Caco-2 (cell line): ENCODE measurements around the gene DUSP23. TPM values are rescaled to one million over a fixed set of nuclear protein-coding genes. Genes with fewer than 3 reads are reported as not detected.
A peak's percentile ranks its signal among the peaks of the same experiment; 100 is the strongest.

Source experiments
- BruUV-seq: library from RNA; stranded (reverse); fragments of 400-500 nt; replicated peaks from 2 replicates; lab custom pipeline; 2021; lab: Mats Ljungman, UMichigan
- CTCF ChIA-PET: fragments of 300-600 bp; sonication (Branson Sonifier 250); formaldehyde crosslinking; loops from one replicate; lab custom pipeline; 2022; ENCODE audit warnings: antibody characterized with exemption; lab: Charles Lee
- POLR2A ChIA-PET: fragments of 300-600 bp; sonication (Branson Sonifier 250); formaldehyde crosslinking; loops from one replicate; lab custom pipeline; 2022; ENCODE audit warnings: antibody characterized with exemption; lab: Charles Lee
- DNase-seq, 2 experiments: peaks; one replicate each; pipeline versions ENCODE4 v3.0.0 to v3.0.0-alpha.2; 2020 to 2022
- H3K27me3 ChIP-seq: replicated peaks from 2 replicates; pipeline ENCODE4 v1.6.0; 2011; ENCODE audit warnings: low read length; ENCODE audit not compliant: control insufficient read depth, insufficient read depth
- H3K36me3 ChIP-seq: 2 replicates; pipeline ENCODE4 v1.5.1; 2011; ENCODE audit warnings: low read length; ENCODE audit not compliant: control insufficient read depth, insufficient read depth
- H3K4me1 ChIP-seq: fragments of 250-450 bp; sonication (Bioruptor Pico); 2 replicates; pipeline ENCODE4 v1.5.1; 2020; ENCODE audit warnings: mild to moderate bottlenecking
- H3K4me3 ChIP-seq: 2 replicates; pipeline ENCODE4 v1.5.1; 2011; ENCODE audit warnings: low read depth, mild to moderate bottlenecking, control low read depth, low read length
- H3K9me3 ChIP-seq: fragments of 250-450 bp; sonication (Bioruptor Pico); 2 replicates; pipeline ENCODE4 v1.5.1; 2020; ENCODE audit warnings: mild to moderate bottlenecking, moderate library complexity
- H3K27ac Mint-ChIP-seq: one replicate; pipeline ENCODE4 v1.8.0; 2022; ENCODE audit warnings: mixed read lengths; ENCODE audit not compliant: unreplicated experiment
- H3K27me3 Mint-ChIP-seq: one replicate; pipeline ENCODE4 v1.8.0; 2022; ENCODE audit warnings: mixed read lengths; ENCODE audit not compliant: insufficient read depth, unreplicated experiment
- H3K36me3 Mint-ChIP-seq: one replicate; pipeline ENCODE4 v1.8.0; 2022; ENCODE audit warnings: mild to moderate bottlenecking, mixed read lengths; ENCODE audit not compliant: insufficient read depth, unreplicated experiment
- H3K4me1 Mint-ChIP-seq: one replicate; pipeline ENCODE4 v1.8.0; 2022; ENCODE audit warnings: low read depth, mixed read lengths; ENCODE audit not compliant: unreplicated experiment
- H3K4me3 Mint-ChIP-seq: one replicate; pipeline ENCODE4 v1.8.0; 2022; ENCODE audit warnings: mild to moderate bottlenecking, moderate library complexity, mixed read lengths; ENCODE audit not compliant: unreplicated experiment
- H3K9me3 Mint-ChIP-seq: one replicate; pipeline ENCODE4 v1.8.0; 2022; ENCODE audit warnings: mixed read lengths; ENCODE audit not compliant: unreplicated experiment
- CTCF ChIP-seq, 2 experiments: fragments of 200-600 bp in 1 of 2; IDR thresholded peaks; 1 replicate in 1 of 2; 2 replicates in 1 of 2; pipeline versions ENCODE4 v1.5.1 to v1.8.0; 2011 to 2022; ENCODE audit warnings: antibody characterized with exemption in 1 of 2, control low read depth in 1 of 2, inconsistent platforms in 1 of 2, low read depth in 1 of 2, low read length in 1 of 2, mild to moderate bottlenecking in 1 of 2, moderate library complexity in 1 of 2; ENCODE audit not compliant: insufficient read depth in 1 of 2, severe bottlenecking in 1 of 2, unreplicated experiment in 1 of 2
- intact Hi-C: fragments of 100-400 bp; cut with micrococcal nuclease; formaldehyde crosslinking; loops from one replicate; pipeline ENCODE4 v1.10.0; 2022; ENCODE audit not compliant: unreplicated experiment
- total RNA-seq: library from RNA; stranded (reverse); gene quantifications from 2 replicates; pipeline ENCODE4 v1.2.3, GENCODE V29; 2022

Gene DUSP23
- total RNA-seq, 1 experiment from 2014 or later: 44.5 TPM

DNA sequence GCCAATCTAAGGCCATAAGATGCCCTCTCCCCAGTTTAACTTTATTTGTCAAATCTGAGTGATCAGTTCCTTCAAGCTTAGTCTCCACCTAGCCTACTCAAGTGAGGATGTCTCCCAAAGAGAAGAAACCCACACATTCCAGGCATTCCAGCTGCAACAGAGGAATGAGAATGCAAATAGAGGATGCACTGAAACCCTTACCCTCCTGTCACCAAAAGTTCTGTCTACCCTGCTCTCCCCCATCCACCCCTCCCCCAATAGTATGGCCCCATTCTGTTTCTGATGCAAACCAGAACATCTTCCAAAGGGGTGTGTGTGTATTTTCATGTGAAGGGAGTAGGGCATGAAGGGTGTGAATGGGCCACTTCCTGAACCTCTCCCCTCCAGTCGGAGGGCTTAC, 3.0 kb downstream of the DUSP23 start:
- no peaks in the 10 kb centered on the region for H3K9me3 Mint-ChIP-seq
- peaks cover 31% of the 10 kb centered on the region for H3K4me1 Mint-ChIP-seq
- peak overlapping the region; percentile 37 for H3K27ac Mint-ChIP-seq
- H3K36me3 ChIP-seq: no peaks in the 10 kb centered on the region
- no peaks in the 10 kb centered on the region for H3K9me3 ChIP-seq
- TF ChIP-seq CTCF (IDR thresholded peaks at IDR 0.05; ENCODE audit: insufficient read depth in 1 of 2, low read depth in 1 of 2, low read length in 1 of 2, severe bottlenecking in 1 of 2, unreplicated experiment in 1 of 2): no peak
- no peaks in the 10 kb centered on the region for H3K27me3 ChIP-seq
- CTCF ChIA-PET: no interaction called here
- peaks cover 23% of the 10 kb centered on the region for H3K4me1 ChIP-seq
- DNase-seq: peak in 1 of 2 experiments; percentile 53
- POLR2A ChIA-PET: no interaction called here
- H3K36me3 Mint-ChIP-seq: peaks cover 7% of the 10 kb centered on the region
- no TSS peak for BruUV-seq
- intact Hi-C loops: loop anchor here (5.0 kb wide), 1 partner anchor 606 kb away; no protein-coding TSS in a partner anchor
- H3K4me3 ChIP-seq: no peak overlapping the region
- no peaks in the 10 kb centered on the region for H3K27me3 Mint-ChIP-seq
- no peak overlapping the region for H3K4me3 Mint-ChIP-seq

DNA sequence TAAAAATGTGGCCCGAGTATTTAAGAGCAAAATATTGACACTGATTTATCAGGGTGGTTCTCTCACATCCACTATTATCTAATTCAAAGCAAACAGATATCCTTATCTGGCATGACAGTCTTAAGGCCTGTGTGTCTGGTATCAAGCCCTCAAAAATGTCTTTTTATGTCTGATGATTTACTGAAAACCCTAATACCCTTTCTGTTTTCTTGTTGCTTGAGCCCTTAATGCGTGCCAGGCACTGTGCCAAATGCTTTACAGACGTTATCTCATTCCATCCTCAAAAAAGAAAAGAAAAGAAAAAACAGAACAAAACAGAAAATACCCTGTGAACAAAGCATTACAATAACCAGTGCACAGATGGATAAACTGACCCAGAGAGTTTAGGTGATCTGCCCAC, 5.7 kb downstream of the DUSP23 start:
- peaks cover 7% of the 10 kb centered on the region for H3K36me3 Mint-ChIP-seq
- no peak for TF ChIP-seq CTCF (IDR thresholded peaks at IDR 0.05; ENCODE audit: insufficient read depth in 1 of 2, low read depth in 1 of 2, low read length in 1 of 2, severe bottlenecking in 1 of 2, unreplicated experiment in 1 of 2)
- Histone ChIP-seq H3K4me3 (no peak overlapping the region), H3K36me3 (no peaks in the 10 kb centered on the region), H3K27me3 (no peaks in the 10 kb centered on the region), H3K9me3 (no peaks in the 10 kb centered on the region), H3K4me1 (peaks cover 33% of the 10 kb centered on the region)
- no peaks in the 10 kb centered on the region for H3K27me3 Mint-ChIP-seq
- POLR2A ChIA-PET: no interaction called here
- no TSS peak for BruUV-seq
- intact Hi-C loops: no loop called here
- no peak for DNase-seq
- no peak overlapping the region for H3K27ac Mint-ChIP-seq
- CTCF ChIA-PET: interaction anchor here (0.8 to 1.0 kb wide), 2 partner anchors 12 to 221 kb away, joined by 3 to 5 read pairs; no protein-coding TSS in a partner anchor
- H3K4me1 Mint-ChIP-seq: peaks cover 47% of the 10 kb centered on the region
- no peaks in the 10 kb centered on the region for H3K9me3 Mint-ChIP-seq
- no peak overlapping the region for H3K4me3 Mint-ChIP-seq

- peaks cover 7% of the 10 kb centered on the region for H3K36me3 Mint-ChIP-seq
- TF ChIP-seq CTCF (IDR thresholded peaks at IDR 0.05; ENCODE audit: insufficient read depth in 1 of 2, low read depth in 1 of 2, low read length in 1 of 2, severe bottlenecking in 1 of 2, unreplicated experiment in 1 of 2): no peak
- Histone ChIP-seq H3K36me3 (no peaks in the 10 kb centered on the region), H3K27me3 (no peaks in the 10 kb centered on the region), H3K4me3 (no peak overlapping the region), H3K9me3 (no peaks in the 10 kb centered on the region), H3K4me1 (peaks cover 33% of the 10 kb centered on the region)
- no TSS peak for BruUV-seq
- no peaks in the 10 kb centered on the region for H3K27me3 Mint-ChIP-seq
- no peak overlapping the region for H3K27ac Mint-ChIP-seq
- H3K4me1 Mint-ChIP-seq: peaks cover 47% of the 10 kb centered on the region
- ChIA-PET POLR2A (no interaction called here), CTCF (interaction anchor here (0.8 to 1.0 kb wide), 2 partner anchors 12 to 220 kb away, joined by 3 to 5 read pairs; no protein-coding TSS in a partner anchor)
- intact Hi-C loops: no loop called here
- H3K4me3 Mint-ChIP-seq: no peak overlapping the region
- no peak for DNase-seq
- no peaks in the 10 kb centered on the region for H3K9me3 Mint-ChIP-seq
Measured at GRCh38 chr1:159786966-159787365, 6.2 kb downstream of the DUSP23 start.
